SU-DHL-6 (cell line): ENCODE data around the gene PVR.

Source experiments
- H2AFZ ChIP-seq: fragments of 200-600 bp; sonication (generic); 2 replicates; pipeline ENCODE4 v1.6.1; 2014; ENCODE audit warnings: low read depth, mild to moderate bottlenecking, moderate library complexity, mixed read lengths, antibody characterized with exemption, low read length; ENCODE audit not compliant: severe bottlenecking
- H3F3A ChIP-seq: fragments of 200-600 bp; shearing (Covaris generic); 2 replicates; pipeline ENCODE4 v1.6.0; 2016; ENCODE audit warnings: antibody characterized with exemption, mild to moderate bottlenecking; ENCODE audit not compliant: insufficient read depth
- H3K27ac ChIP-seq: fragments of 200-600 bp; sonication (generic); 2 replicates; pipeline ENCODE4 v1.5.1; 2016; ENCODE audit warnings: low read depth, mild to moderate bottlenecking, low read length, moderate library complexity, mixed read lengths
- H3K27me3 ChIP-seq: fragments of 200-600 bp; sonication (generic), shearing (Covaris generic); 2 replicates; pipeline ENCODE4 v1.6.0; 2014; ENCODE audit warnings: mild to moderate bottlenecking, low read length
- H3K36me3 ChIP-seq: fragments of 200-600 bp; sonication (generic); 2 replicates; pipeline ENCODE4 v1.6.1; 2014; ENCODE audit warnings: mild to moderate bottlenecking, low read length, mixed read lengths
- H3K4me2 ChIP-seq: fragments of 300-600, 200-600 bp; shearing (Covaris generic), sonication (generic); 2 replicates; pipeline ENCODE4 v1.6.0; 2014; ENCODE audit warnings: low read length, low read depth, mild to moderate bottlenecking; ENCODE audit not compliant: poor library complexity, severe bottlenecking
- H3K4me3 ChIP-seq: fragments of 200-600 bp; sonication (generic); 2 replicates; pipeline ENCODE4 v1.5.1; 2014; ENCODE audit warnings: antibody characterized with exemption, low read length, mild to moderate bottlenecking, mixed read lengths; ENCODE audit not compliant: insufficient read depth, poor library complexity, severe bottlenecking
- H3K79me2 ChIP-seq: fragments of 200-600 bp; sonication (generic); 2 replicates; pipeline ENCODE4 v1.6.1; 2014; ENCODE audit warnings: mild to moderate bottlenecking, low read length, moderate library complexity; ENCODE audit not compliant: insufficient read depth
- H3K9ac ChIP-seq: fragments of 200-600 bp; sonication (generic); 2 replicates; pipeline ENCODE4 v1.7.0; 2014; ENCODE audit warnings: mild to moderate bottlenecking, low read length
- H3K9me2 ChIP-seq: fragments of 200-600 bp; sonication (generic); replicated peaks from 2 replicates; pipeline ENCODE4 v1.6.1; 2014; ENCODE audit warnings: low read length; ENCODE audit not compliant: insufficient read depth
- H3K9me3 ChIP-seq: fragments of 200-600 bp; sonication (generic); 2 replicates; pipeline ENCODE4 v1.6.1; 2014; ENCODE audit warnings: low read length, mixed read lengths; ENCODE audit not compliant: insufficient read depth
- H4K20me1 ChIP-seq: fragments of 200-600 bp; sonication (generic); 2 replicates; pipeline ENCODE4 v1.6.1; 2014; ENCODE audit warnings: low read depth, mild to moderate bottlenecking, antibody characterized with exemption, low read length, moderate library complexity, mixed read lengths
- EZH2phosphoT487 ChIP-seq: fragments of 200-600 bp; sonication (generic), shearing (Covaris generic); conservative IDR thresholded peaks from 2 replicates; pipeline ENCODE4 v1.6.1; 2018; ENCODE audit warnings: mild to moderate bottlenecking, antibody characterized with exemption, low read length, moderate library complexity, mixed read lengths
- TF ChIP-seq, protein P1 (sequence below): fragments of 200-600 bp; sonication (generic); IDR thresholded peaks from one replicate; pipeline ENCODE4 v1.5.1; 2017; ENCODE audit warnings: antibody characterized with exemption, mild to moderate bottlenecking, low read length, moderate library complexity; ENCODE audit not compliant: insufficient read depth, poor library complexity, severe bottlenecking

PVR gene

GRCh38 chr19:44598355-44598754 lies 45.4 kb upstream of the PVR start:
- Histone ChIP-seq H3K27me3 (no peaks in the 10 kb centered on the region), H2AFZ (no peak overlapping the region), H4K20me1 (no peaks in the 10 kb centered on the region), H3F3A (no peaks in the 10 kb centered on the region), H3K9me2 (no peaks in the 10 kb centered on the region), H3K9me3 (no peaks in the 10 kb centered on the region), H3K4me3 (no peak overlapping the region), H3K9ac (no peak overlapping the region), H3K27ac (no peak overlapping the region), H3K36me3 (no peaks in the 10 kb centered on the region), H3K79me2 (no peaks in the 10 kb centered on the region), H3K4me2 (no peak overlapping the region)
- TF ChIP-seq EZH2phosphoT487, result no peak
- TF ChIP-seq, protein P1, sequence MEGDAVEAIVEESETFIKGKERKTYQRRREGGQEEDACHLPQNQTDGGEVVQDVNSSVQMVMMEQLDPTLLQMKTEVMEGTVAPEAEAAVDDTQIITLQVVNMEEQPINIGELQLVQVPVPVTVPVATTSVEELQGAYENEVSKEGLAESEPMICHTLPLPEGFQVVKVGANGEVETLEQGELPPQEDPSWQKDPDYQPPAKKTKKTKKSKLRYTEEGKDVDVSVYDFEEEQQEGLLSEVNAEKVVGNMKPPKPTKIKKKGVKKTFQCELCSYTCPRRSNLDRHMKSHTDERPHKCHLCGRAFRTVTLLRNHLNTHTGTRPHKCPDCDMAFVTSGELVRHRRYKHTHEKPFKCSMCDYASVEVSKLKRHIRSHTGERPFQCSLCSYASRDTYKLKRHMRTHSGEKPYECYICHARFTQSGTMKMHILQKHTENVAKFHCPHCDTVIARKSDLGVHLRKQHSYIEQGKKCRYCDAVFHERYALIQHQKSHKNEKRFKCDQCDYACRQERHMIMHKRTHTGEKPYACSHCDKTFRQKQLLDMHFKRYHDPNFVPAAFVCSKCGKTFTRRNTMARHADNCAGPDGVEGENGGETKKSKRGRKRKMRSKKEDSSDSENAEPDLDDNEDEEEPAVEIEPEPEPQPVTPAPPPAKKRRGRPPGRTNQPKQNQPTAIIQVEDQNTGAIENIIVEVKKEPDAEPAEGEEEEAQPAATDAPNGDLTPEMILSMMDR, result no peak

- Histone ChIP-seq H3K9ac (no peak overlapping the region), H3K4me2 (no peak overlapping the region), H3F3A (no peaks in the 10 kb centered on the region), H3K9me3 (no peaks in the 10 kb centered on the region), H3K9me2 (no peaks in the 10 kb centered on the region), H3K79me2 (no peaks in the 10 kb centered on the region), H3K4me3 (no peak overlapping the region), H3K27ac (no peak overlapping the region), H3K27me3 (no peaks in the 10 kb centered on the region), H3K36me3 (no peaks in the 10 kb centered on the region), H2AFZ (no peak overlapping the region), H4K20me1 (no peaks in the 10 kb centered on the region)
- TF ChIP-seq, protein P1, result no peak
- TF ChIP-seq EZH2phosphoT487, result no peak
Measured at GRCh38 chr19:44598880-44599279, 44.8 kb upstream of the PVR start.

DNA sequence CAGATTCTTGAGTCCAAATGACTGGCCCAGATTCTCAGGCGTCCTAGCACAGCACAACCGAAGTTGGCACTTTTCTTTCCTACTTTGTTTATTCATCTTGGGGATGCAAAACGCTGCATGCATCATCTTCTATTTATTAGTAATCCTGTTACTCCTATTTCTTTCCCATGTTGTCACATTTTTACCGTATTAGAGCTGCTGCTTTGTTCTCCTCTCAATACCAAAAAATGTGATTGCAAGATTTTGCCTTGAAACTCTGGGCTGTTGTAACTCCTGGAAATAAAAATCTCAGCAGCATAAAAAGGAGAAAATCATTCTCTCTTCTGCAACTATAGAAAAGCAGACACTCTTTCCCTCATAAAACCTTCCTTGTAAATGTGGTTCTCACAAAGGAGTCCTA lies 43.2 kb upstream of the PVR start:
- Histone ChIP-seq H2AFZ (no peak overlapping the region), H3K9me2 (no peaks in the 10 kb centered on the region), H3K9ac (no peak overlapping the region), H3F3A (no peaks in the 10 kb centered on the region), H4K20me1 (no peaks in the 10 kb centered on the region), H3K4me2 (no peak overlapping the region), H3K4me3 (no peak overlapping the region), H3K36me3 (no peaks in the 10 kb centered on the region), H3K27me3 (no peaks in the 10 kb centered on the region), H3K79me2 (no peaks in the 10 kb centered on the region), H3K9me3 (no peaks in the 10 kb centered on the region), H3K27ac (no peak overlapping the region)
- TF ChIP-seq, protein P1, result no peak
- no peak for TF ChIP-seq EZH2phosphoT487
